ENCODE measurements around the gene AP1M2. TPM values are rescaled to one million over a fixed set of nuclear protein-coding genes. Genes with fewer than 3 reads are reported as not detected.

Gene AP1M2
- total RNA-seq, 1 experiment from 2014 or later, result 127 TPM

DNA sequence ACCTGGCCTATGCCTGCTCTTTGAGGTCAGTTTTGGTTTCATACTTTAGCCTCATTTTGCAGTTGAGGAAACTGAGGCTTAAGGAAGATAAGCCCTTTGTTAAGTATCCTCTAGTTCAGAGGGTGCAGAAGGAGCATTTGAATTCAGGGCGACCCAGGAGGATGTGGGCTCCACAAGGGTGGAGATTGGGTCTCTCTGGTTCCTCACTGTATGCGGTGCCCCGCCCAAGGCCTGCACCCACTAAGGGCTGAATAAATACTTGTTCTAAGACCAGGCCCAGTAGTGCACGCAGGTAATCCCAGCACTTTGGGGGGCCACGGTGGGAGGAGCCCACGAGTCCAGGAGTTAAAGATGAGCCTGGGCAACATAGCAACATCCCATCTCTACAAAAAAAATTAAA is 37.5 kb upstream of the AP1M2 start:
- POLR2A ChIA-PET, result interaction anchor here (0.5 to 0.9 kb wide), 3 partner anchors 20 to 81 kb away, joined by 3 to 6 read pairs (median 4); no protein-coding TSS in a partner anchor
- Mint-ChIP-seq H3K27me3 (ENCODE audit: low read depth) (no peaks in the 10 kb centered on the region), H3K36me3 (peaks cover 13% of the 10 kb centered on the region), H3K9me3 (no peaks in the 10 kb centered on the region), H3K27ac (peak overlapping the region; percentile 92), H3K4me1 (peaks cover 18% of the 10 kb centered on the region), H3K4me3 (peak overlapping the region; percentile 86)
- CTCF ChIA-PET, result interaction anchor here (0.9 to 3.6 kb wide), 6 partner anchors 19 to 236 kb away, joined by 4 to 36 read pairs (median 5); no protein-coding TSS in a partner anchor
- DNase-seq (ENCODE audit: low spot score) (no peak), ATAC-seq (no peak)
- TF ChIP-seq ZNF425 (CRISPR knock-in tag; conservative IDR thresholded peaks at IDR 0.05) (no peak), IRF2 (CRISPR knock-in tag; IDR thresholded peaks at IDR 0.05; ENCODE audit: borderline replicate concordance, low read depth) (no peak), FOXP4 (CRISPR knock-in tag; IDR thresholded peaks at IDR 0.05) (no peak), NR2C2 (CRISPR knock-in tag; IDR thresholded peaks at IDR 0.05) (no peak), PREB (CRISPR knock-in tag; IDR thresholded peaks at IDR 0.05; ENCODE audit: borderline replicate concordance) (no peak), ETV6 (CRISPR knock-in tag; IDR thresholded peaks at IDR 0.05) (no peak), ZBTB21 (CRISPR knock-in tag; IDR thresholded peaks at IDR 0.05; ENCODE audit: borderline replicate concordance) (no peak), ESRRA (CRISPR knock-in tag; IDR thresholded peaks at IDR 0.05; ENCODE audit: borderline replicate concordance) (no peak), TCF7 (CRISPR knock-in tag; IDR thresholded peaks at IDR 0.05; ENCODE audit: low read depth) (no peak), CTCF (IDR thresholded peaks at IDR 0.05) (no peak), FOXK1 (CRISPR knock-in tag; IDR thresholded peaks at IDR 0.05) (no peak)
- TF ChIP-seq, protein P1, sequence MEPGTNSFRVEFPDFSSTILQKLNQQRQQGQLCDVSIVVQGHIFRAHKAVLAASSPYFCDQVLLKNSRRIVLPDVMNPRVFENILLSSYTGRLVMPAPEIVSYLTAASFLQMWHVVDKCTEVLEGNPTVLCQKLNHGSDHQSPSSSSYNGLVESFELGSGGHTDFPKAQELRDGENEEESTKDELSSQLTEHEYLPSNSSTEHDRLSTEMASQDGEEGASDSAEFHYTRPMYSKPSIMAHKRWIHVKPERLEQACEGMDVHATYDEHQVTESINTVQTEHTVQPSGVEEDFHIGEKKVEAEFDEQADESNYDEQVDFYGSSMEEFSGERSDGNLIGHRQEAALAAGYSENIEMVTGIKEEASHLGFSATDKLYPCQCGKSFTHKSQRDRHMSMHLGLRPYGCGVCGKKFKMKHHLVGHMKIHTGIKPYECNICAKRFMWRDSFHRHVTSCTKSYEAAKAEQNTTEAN (CRISPR knock-in tag; IDR thresholded peaks at IDR 0.05), result no peak
- TF ChIP-seq, protein P2, sequence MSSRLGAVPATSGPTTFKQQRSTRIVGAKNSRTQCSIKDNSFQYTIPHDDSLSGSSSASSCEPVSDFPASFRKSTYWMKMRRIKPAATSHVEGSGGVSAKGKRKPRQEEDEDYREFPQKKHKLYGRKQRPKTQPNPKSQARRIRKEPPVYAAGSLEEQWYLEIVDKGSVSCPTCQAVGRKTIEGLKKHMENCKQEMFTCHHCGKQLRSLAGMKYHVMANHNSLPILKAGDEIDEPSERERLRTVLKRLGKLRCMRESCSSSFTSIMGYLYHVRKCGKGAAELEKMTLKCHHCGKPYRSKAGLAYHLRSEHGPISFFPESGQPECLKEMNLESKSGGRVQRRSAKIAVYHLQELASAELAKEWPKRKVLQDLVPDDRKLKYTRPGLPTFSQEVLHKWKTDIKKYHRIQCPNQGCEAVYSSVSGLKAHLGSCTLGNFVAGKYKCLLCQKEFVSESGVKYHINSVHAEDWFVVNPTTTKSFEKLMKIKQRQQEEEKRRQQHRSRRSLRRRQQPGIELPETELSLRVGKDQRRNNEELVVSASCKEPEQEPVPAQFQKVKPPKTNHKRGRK (CRISPR knock-in tag; IDR thresholded peaks at IDR 0.05; ENCODE audit: borderline replicate concordance), result no peak

DNA sequence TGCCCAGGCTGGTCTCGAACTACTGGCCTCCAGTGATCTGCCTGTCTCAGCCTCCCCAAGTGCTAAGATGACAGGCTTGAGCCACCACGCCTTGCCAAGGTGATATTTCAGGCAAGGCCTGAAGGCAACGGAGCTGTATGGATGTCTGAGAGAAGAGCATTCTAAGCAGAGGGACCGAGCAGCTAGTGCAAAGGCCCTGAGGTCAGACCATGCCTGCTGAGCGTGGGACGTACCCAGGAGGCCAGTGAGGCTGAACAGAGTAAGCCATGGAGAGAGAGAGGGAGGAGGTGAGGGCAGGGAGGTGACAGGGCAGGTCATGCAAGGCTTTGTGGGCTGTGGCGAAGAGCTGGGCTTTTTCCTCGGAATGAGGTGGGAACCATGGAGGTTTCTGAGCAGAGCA is 34.9 kb upstream of the AP1M2 start:
- Mint-ChIP-seq H3K9me3 (no peaks in the 10 kb centered on the region), H3K4me1 (peaks cover 15% of the 10 kb centered on the region), H3K27me3 (ENCODE audit: low read depth) (no peaks in the 10 kb centered on the region), H3K27ac (peak overlapping the region; percentile 2), H3K4me3 (no peak overlapping the region), H3K36me3 (no peaks in the 10 kb centered on the region)
- ChIA-PET POLR2A (no interaction called here), CTCF (interaction anchor here (1.0 to 2.3 kb wide), 3 partner anchors 22 to 78 kb away, joined by 3 to 19 read pairs (median 4); no protein-coding TSS in a partner anchor)
- DNase-seq (ENCODE audit: low spot score) (no peak), ATAC-seq (no peak)
- TF ChIP-seq GTF2I (CRISPR knock-in tag; conservative IDR thresholded peaks at IDR 0.05) (peak; percentile 31; the same call in 1 of the 2 replicates), CTCF (IDR thresholded peaks at IDR 0.05) (no peak)

Data from WTC11 (cell line).